Activated T-helper 1 cell treated with Interleukin-2 at 50 U/mL for 16 hours (primary cell): ENCODE results near the gene CCR1.

Experiments used
- DNase-seq: peaks from one replicate; pipeline ENCODE4 v3.0.0-alpha.2; 2020; ENCODE audit warnings: low read depth

CCR1 gene

GRCh38 chr3:46208167-46208704 is at the start of gene CCR1:
TSS of gene CCR1 (minus strand) at chr3:46208313. CDS start at chr3:46204313, 4,000 bp downstream.
- no peak for DNase-seq

- no peak for DNase-seq
These were observed 44.9 kb upstream of the CCR1 start for GRCh38 chr3:46252980-46253379.

- no peak for DNase-seq
These were observed 37.0 kb upstream of the CCR1 start for GRCh38 chr3:46245146-46245545.

GRCh38 chr3:46243560-46243959 is 35.4 kb upstream of the CCR1 start:
- DNase-seq, result no peak

- DNase-seq, result no peak
These were observed 34.0 kb upstream of the CCR1 start, which contains the start of gene CCR3 for GRCh38 chr3:46242120-46242519. TSS of gene CCR3 (plus strand) at chr3:46242460. CDS start at chr3:46265159, 22,699 bp downstream.

DNA sequence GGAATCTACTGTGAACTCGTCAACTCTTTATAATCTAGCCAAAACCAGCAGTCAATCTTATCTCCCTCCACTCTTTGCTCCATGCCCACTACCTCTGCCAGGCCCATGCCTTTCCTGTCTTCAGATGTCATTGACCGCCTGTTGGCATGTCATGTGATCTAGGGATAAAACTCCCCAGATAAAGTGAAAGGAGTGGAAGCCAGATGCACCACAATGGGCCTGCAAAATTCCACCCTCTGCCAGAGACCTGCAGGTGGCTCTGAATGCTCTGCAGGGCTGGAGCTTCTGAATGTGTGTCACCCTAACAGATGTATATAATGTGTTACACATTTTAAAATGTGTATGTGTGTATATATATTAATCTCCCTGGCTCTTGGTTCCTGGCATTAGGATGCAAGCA is 31.8 kb upstream of the CCR1 start:
- DNase-seq, result no peak

DNA sequence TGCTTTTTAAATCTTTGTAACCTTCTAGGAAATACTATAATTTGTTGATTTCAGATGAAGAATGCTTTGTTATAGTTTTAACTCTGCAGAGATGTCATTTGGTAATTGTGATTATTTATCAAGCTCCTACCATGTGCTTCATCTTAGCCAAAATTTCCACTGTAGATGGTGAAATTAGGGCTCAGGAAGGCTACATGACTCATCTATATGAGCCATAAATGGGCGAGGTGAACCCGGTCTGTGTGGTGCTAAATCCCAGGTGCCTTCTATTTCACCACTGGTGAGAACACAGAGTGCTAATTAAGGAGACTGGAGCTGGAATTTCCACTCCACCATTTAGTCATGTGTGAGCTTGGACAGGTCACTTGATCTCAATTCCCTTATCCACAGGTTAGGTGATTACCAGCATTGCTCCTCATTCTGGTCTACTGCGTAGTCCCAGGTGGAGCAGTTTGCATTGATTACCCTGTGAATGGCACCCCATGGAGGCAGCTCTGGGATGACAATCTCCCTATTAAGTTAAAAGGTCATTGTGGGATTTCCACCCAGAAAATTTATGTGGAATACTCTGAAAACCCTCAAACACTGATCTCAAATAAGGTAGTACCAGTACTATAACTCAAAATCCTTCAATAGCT is 31.3 kb upstream of the CCR1 start:
- DNase-seq, result no peak

- DNase-seq, result no peak
These were observed 30.3 kb upstream of the CCR1 start for GRCh38 chr3:46238386-46238785.

- DNase-seq, result no peak
These were observed 28.4 kb upstream of the CCR1 start for GRCh38 chr3:46236294-46237054.

DNA sequence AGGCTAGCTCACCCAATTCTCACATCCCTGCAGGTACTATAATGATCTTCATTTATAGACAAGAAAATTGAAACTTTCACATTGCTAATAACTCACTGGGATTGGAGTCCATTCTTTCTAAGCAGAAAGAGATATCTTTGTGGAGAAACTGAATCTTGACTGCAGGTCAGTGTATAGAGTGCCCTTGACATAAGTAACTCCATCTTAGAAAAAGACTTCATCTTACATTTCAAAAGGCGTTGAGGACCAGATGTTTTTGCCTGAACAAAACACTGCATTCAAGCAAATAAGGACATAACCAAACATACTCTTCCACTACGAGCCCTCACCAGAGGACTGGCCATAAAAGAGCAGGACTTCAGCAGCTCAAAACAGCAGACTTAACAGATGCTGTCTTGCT is 27.3 kb upstream of the CCR1 start:
- DNase-seq, result no peak

- no peak for DNase-seq
These were observed 25.1 kb upstream of the CCR1 start for GRCh38 chr3:46233194-46233593.

GRCh38 chr3:46231323-46231722 is 23.2 kb upstream of the CCR1 start:
- no peak for DNase-seq

GRCh38 chr3:46228260-46229242 is 20.4 kb upstream of the CCR1 start:
- DNase-seq, result no peak

DNA sequence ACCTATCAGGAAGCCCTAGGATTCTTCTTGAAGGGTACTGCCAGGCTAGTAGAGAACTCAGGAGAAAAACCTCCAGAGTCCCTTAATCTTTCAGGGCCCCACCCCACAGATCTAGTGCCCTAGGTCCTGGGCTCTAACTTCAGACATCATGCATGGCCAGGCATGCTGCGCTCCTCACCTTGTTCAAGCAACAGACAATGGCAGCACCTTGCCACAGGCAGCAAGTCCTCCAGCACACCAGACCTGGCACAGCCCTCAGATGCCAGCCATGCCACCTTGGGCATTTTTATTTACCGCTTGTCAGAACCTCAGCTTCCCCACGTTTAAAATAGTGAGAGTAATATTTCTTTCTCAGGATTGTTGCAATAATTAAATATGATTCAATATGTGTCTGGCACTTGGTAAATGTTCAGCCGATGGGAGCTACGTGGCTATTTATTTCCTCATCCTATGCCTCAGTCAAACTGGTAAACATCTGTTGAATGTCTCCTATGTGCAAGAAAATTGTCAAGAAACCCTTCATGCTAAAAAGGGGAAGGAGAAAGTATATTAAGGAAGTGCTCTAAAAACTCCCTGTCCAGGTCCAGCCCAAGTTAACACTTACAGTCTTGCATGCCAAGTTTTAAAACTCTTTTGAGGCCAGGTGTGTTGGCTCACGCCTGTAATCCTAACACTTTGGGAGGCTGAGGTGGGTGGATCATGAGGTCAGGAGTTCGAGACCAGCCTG is 14.5 kb upstream of the CCR1 start:
- no peak for DNase-seq

DNA sequence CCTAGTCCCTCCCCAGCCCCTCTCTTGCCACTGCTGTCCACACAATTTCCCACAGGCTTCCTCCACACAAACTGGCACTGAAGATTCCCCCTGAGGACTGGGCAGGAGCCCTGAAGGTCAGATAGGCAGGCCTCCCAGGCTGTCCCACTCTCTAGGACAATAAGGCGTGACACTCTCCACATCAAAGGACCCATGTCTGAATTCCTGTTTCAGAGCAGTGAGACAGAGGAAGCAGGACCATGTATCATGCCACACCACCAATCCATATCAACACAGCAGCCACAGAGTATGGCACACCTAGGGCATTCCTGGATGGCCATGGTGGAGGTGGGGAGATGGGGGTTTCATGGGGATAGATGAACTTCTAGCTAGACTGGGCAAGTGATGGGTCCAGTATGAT is 13.8 kb upstream of the CCR1 start:
- no peak for DNase-seq

GRCh38 chr3:46221391-46221790 is 13.3 kb upstream of the CCR1 start:
- DNase-seq, result no peak

GRCh38 chr3:46218196-46218709 is 10.1 kb upstream of the CCR1 start:
- no peak for DNase-seq

DNA sequence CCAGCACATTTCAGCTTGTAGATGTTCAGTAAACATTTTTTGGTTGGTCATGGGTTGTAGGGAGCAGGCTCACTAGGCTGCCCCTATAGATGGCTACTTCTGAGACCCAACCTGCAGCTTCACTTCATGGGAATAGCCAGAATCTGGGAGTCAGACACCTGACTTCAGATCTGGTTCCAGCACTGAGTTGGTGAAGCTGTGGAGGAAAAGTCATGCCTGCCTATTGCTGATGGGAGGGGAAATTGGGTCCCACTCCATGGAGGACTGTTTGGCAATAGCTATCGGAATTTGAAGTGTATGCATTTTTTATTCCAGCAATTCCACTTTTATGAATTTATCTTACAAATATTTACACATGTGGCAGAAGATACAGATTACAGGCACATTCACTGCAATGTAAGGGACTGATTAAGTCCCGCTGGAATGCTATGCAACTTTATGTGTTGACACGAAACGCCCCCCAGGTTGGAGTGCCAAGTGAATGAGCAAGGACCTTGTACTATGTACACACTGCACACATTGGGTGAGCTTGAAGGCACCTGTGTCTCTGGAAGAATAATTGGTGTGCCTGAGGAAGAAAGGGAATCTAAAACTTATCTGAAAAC is 7.8 kb upstream of the CCR1 start:
- DNase-seq, result no peak

DNA sequence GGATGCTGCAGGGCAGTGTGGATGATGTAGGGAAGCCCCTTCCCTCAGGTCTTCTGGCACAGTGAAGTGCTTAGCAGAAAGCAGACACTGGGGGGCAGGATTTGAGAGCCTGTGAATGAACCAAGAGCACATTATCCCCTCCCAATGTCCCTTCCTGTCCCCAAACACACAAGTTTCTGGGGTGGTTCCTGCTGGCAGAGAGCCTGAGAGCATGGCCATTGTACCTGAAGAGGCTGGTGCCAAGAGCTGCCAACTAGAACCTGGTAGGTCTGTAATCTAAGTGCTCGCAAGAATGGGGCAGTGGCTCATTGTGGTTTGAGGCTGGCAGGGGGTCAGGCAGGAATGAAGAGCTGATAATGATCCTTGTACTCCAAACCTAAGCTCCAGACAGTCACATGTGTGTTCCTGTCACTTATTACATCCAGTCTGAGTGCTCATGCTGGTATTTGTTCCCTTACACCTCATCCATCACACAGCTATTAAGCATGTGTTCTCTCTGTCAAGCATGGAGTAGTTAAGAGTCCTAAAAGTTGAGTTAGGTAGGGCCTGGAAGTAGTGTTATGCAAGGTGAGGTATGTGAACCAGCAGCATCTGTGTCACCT is 6.7 kb upstream of the CCR1 start:
- no peak for DNase-seq

- DNase-seq, result no peak
These were observed 5.1 kb upstream of the CCR1 start for GRCh38 chr3:46213201-46213600.
